HCT116 (cell line): ENCODE results near the gene NFKB1. TPM values are rescaled to one million over a fixed set of nuclear protein-coding genes. Genes with fewer than 3 reads are reported as not detected.

Experiments
- ATAC-seq: fragments of 200-7000 bp; cut with Tn5 transposase; 2 replicates; pipeline ENCODE4 v1.9.1; 2020; ENCODE audit warnings: mild to moderate bottlenecking, moderate library complexity
- BruUV-seq: library from RNA; stranded (reverse); fragments of 400-500 nt; replicated peaks from 2 replicates; lab custom pipeline; 2021; lab: Mats Ljungman, UMichigan
- CTCF ChIA-PET: fragments of 300-600 bp; sonication (Branson Sonifier 250); formaldehyde crosslinking; loops from one replicate; lab custom pipeline; 2021; ENCODE audit warnings: antibody characterized with exemption; lab: Charles Lee
- POLR2A ChIA-PET: fragments of 300-600, 350-600 bp; sonication (Branson Sonifier 250); formaldehyde crosslinking; loops from one replicate; lab custom pipeline; 2021; ENCODE audit warnings: antibody characterized with exemption; lab: Charles Lee
- RAD21 ChIA-PET, 2 experiments: fragments of 300-600 bp; sonication (Branson Sonifier 250); formaldehyde crosslinking; loops; one replicate each; lab custom pipeline; 2023; ENCODE audit warnings: low total read pairs in 2 of 2; ENCODE audit not compliant: uncharacterized antibody in 2 of 2, unreplicated experiment in 2 of 2, low non-redundant PET in 1 of 2; lab: Charles Lee
- DNase-seq: peaks from one replicate; pipeline ENCODE4 v3.0.0-alpha.2; 2010; ENCODE audit warnings: low read depth, low spot score
- H2AFZ ChIP-seq: fragments of 200-600 bp; shearing (Covaris generic), sonication (generic); 2 replicates; pipeline ENCODE4 v1.6.1; 2017; ENCODE audit warnings: low read depth, mixed run types, mixed read lengths, antibody characterized with exemption, low read length; ENCODE audit not compliant: poor library complexity, severe bottlenecking
- H3K27ac ChIP-seq: 2 replicates; pipeline ENCODE4 v1.5.1; 2012; ENCODE audit warnings: low read depth, low read length
- H3K27me3 ChIP-seq: fragments of 200-600 bp; sonication (generic); 2 replicates; pipeline ENCODE4 v1.6.1; 2016; ENCODE audit warnings: mixed run types, low read length, mixed read lengths; ENCODE audit not compliant: insufficient read depth
- H3K36me3 ChIP-seq, 2 experiments: fragments of 200-500 bp in 1 of 2; fragments of 200-600 bp in 1 of 2; sonication (Bioruptor generic) in 1 of 2; sonication (generic) in 1 of 2; 2 replicates each; pipeline versions ENCODE4 v1.5.1 to v1.6.1; 2014 to 2016; ENCODE audit warnings: low read length in 2 of 2, inconsistent platforms in 1 of 2, mixed read lengths in 1 of 2, mixed run types in 1 of 2; ENCODE audit not compliant: insufficient read depth in 2 of 2, control insufficient read depth in 1 of 2
- H3K4me1 ChIP-seq, 2 experiments: fragments of 200-600 bp in 1 of 2; sonication (generic) in 1 of 2; 2 replicates each; pipeline versions ENCODE4 v1.5.1 to v1.6.1; 2012 to 2017; ENCODE audit warnings: low read length in 2 of 2, inconsistent platforms in 1 of 2, mild to moderate bottlenecking in 1 of 2, mixed read lengths in 1 of 2, mixed run types in 1 of 2, moderate library complexity in 1 of 2; ENCODE audit not compliant: insufficient read depth in 2 of 2, control insufficient read depth in 1 of 2
- H3K4me2 ChIP-seq: fragments of 200-600 bp; sonication (generic); 2 replicates; pipeline ENCODE4 v1.6.1; 2017; ENCODE audit warnings: mixed run types, low read length, mixed read lengths
- H3K4me3 ChIP-seq, 2 experiments: fragments of 200-600 bp in 1 of 2; sonication (generic) in 1 of 2; replicated peaks in 1 of 2; 2 replicates each; pipeline ENCODE4 v1.5.1; 2011 to 2016; ENCODE audit warnings: low read length in 2 of 2, control low read depth in 1 of 2, low read depth in 1 of 2, mild to moderate bottlenecking in 1 of 2, mixed read lengths in 1 of 2, mixed run types in 1 of 2
- H3K79me2 ChIP-seq: fragments of 200-600 bp; sonication (generic); 2 replicates; pipeline ENCODE4 v1.6.1; 2017; ENCODE audit warnings: mild to moderate bottlenecking, mixed run types, low read length, moderate library complexity, mixed read lengths; ENCODE audit not compliant: insufficient read depth
- H3K9ac ChIP-seq: fragments of 200-600 bp; sonication (generic); 2 replicates; pipeline ENCODE4 v1.6.1; 2016; ENCODE audit warnings: low read length, mixed read lengths
- H3K9me2 ChIP-seq: fragments of 200-600 bp; sonication (generic), shearing (Covaris generic); 2 replicates; pipeline ENCODE4 v1.6.1; 2017; ENCODE audit warnings: mixed run types, mild to moderate bottlenecking, moderate library complexity; ENCODE audit not compliant: insufficient read depth
- H3K9me3 ChIP-seq, 2 experiments: fragments of 200-500 bp in 1 of 2; fragments of 200-600 bp in 1 of 2; sonication (Bioruptor generic) in 1 of 2; sonication (generic) in 1 of 2; 2 replicates each; pipeline ENCODE4 v1.6.1; 2014 to 2017; ENCODE audit warnings: low read length in 2 of 2, mixed read lengths in 2 of 2, inconsistent platforms in 1 of 2, low read depth in 1 of 2, mild to moderate bottlenecking in 1 of 2, mixed run types in 1 of 2, moderate library complexity in 1 of 2; ENCODE audit not compliant: control insufficient read depth in 1 of 2, insufficient read depth in 1 of 2
- H4K20me1 ChIP-seq: fragments of 200-600 bp; sonication (generic), shearing (Covaris generic); 2 replicates; pipeline ENCODE4 v1.6.1; 2017; ENCODE audit warnings: mixed run types, mild to moderate bottlenecking, moderate library complexity; ENCODE audit not compliant: insufficient read depth
- ATF3 ChIP-seq: IDR thresholded peaks from 2 replicates; pipeline ENCODE4 v1.6.1; 2012
- CTCF ChIP-seq, 3 experiments: fragments of 200-600 bp in 1 of 3; sonication (generic) in 1 of 3; IDR thresholded peaks in 2 of 3; conservative IDR thresholded peaks in 1 of 3; 2 replicates each; pipeline ENCODE4 v1.5.1; 2012 to 2017; ENCODE audit warnings: low read depth in 2 of 3, low read length in 2 of 3, antibody characterized with exemption in 1 of 3, borderline replicate concordance in 1 of 3, control low read depth in 1 of 3, mild to moderate bottlenecking in 1 of 3, mixed read lengths in 1 of 3, mixed run types in 1 of 3, moderate library complexity in 1 of 3; ENCODE audit not compliant: insufficient read depth in 1 of 3
- EZH2phosphoT487 ChIP-seq: fragments of 200-600 bp; IDR thresholded peaks from 2 replicates; pipeline ENCODE4 v1.6.1; 2018; ENCODE audit warnings: antibody characterized with exemption, borderline replicate concordance
- FOSL1 ChIP-seq: IDR thresholded peaks from 2 replicates; pipeline ENCODE4 v1.6.1; 2012; ENCODE audit warnings: low read depth
- JUND ChIP-seq: IDR thresholded peaks from 2 replicates; pipeline ENCODE4 v1.6.1; 2012
- POLR2AphosphoS5 ChIP-seq: IDR thresholded peaks from 2 replicates; pipeline ENCODE4 v1.6.1; 2011; ENCODE audit warnings: mild to moderate bottlenecking, low read depth, low read length, moderate library complexity
- REST ChIP-seq: IDR thresholded peaks from 2 replicates; pipeline ENCODE4 v1.6.1; 2012; ENCODE audit warnings: low read depth
- SP1 ChIP-seq: IDR thresholded peaks from 2 replicates; pipeline ENCODE4 v1.6.1; 2012; ENCODE audit warnings: low read depth
- TCF7L2 ChIP-seq: IDR thresholded peaks from 2 replicates; pipeline ENCODE4 v1.7.0; 2011; ENCODE audit warnings: borderline replicate concordance, inconsistent platforms; ENCODE audit not compliant: insufficient read depth, insufficient read length; ENCODE audit errors: extremely low read depth
- ZFX ChIP-seq: fragments of 450-650 bp; IDR thresholded peaks from 2 replicates; pipeline ENCODE4 v1.6.1; 2017
- ZNF274 ChIP-seq: fragments of 200-500 bp; sonication (Bioruptor generic); IDR thresholded peaks from 2 replicates; pipeline ENCODE4 v1.6.1; 2014; ENCODE audit warnings: mild to moderate bottlenecking, low read depth, low read length, inconsistent platforms
- intact Hi-C: fragments of 100-400 bp; cut with micrococcal nuclease; formaldehyde crosslinking; loops from 2 replicates; pipeline ENCODE4 v1.10.0; 2022
- total RNA-seq: library from RNA; stranded (reverse); gene quantifications from one replicate; pipeline ENCODE4 v1.2.1, GENCODE V29; 2021; ENCODE audit not compliant: unreplicated experiment
- TF ChIP-seq, protein P1 (sequence below): IDR thresholded peaks from 2 replicates; pipeline ENCODE4 v1.6.1; 2012

Gene NFKB1
- total RNA-seq, 1 experiment from 2014 or later, result 29.4 TPM

- RAD21 ChIA-PET, result no interaction called here
Measured at GRCh38 chr4:102663073-102663472, 161.9 kb downstream of the NFKB1 start.

More at GRCh38 chr4:102663073-102663472, 161.9 kb downstream of the NFKB1 start:
- POLR2A ChIA-PET, result no interaction called here
- Histone ChIP-seq H3K4me3 (no peak overlapping the region), H3K79me2 (no peaks in the 10 kb centered on the region), H3K27ac (no peak overlapping the region), H3K9me2 (no peaks in the 10 kb centered on the region), H3K4me2 (no peak overlapping the region), H3K9ac (no peak overlapping the region), H3K27me3 (no peaks in the 10 kb centered on the region), H3K36me3 (no peaks in the 10 kb centered on the region), H4K20me1 (no peaks in the 10 kb centered on the region), H2AFZ (no peak overlapping the region), H3K4me1 (no peaks in the 10 kb centered on the region), H3K9me3 (no peaks in the 10 kb centered on the region)
- TF ChIP-seq REST, result no peak
- no peak for TF ChIP-seq ATF3
- no peak for TF ChIP-seq ZNF274
- no peak for TF ChIP-seq CTCF (IDR thresholded peaks at IDR 0.05 in 2 of 3, conservative IDR thresholded peaks at IDR 0.05 in 1 of 3; ENCODE audit: borderline replicate concordance in 1 of 3, insufficient read depth in 1 of 3, low read depth in 2 of 3, low read length in 2 of 3)
- no peak for TF ChIP-seq SP1
- TF ChIP-seq TCF7L2, result no peak
- no peak for TF ChIP-seq POLR2AphosphoS5
- TF ChIP-seq ZFX, result no peak
- TF ChIP-seq JUND, result no peak
- TF ChIP-seq EZH2phosphoT487, result no peak
- no peak for TF ChIP-seq FOSL1
- TF ChIP-seq, protein P1, sequence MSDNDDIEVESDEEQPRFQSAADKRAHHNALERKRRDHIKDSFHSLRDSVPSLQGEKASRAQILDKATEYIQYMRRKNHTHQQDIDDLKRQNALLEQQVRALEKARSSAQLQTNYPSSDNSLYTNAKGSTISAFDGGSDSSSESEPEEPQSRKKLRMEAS, result no peak
- DNase-seq (no peak), ATAC-seq (no peak)
- intact Hi-C loops, result no loop called here
- CTCF ChIA-PET, result no interaction called here
- no TSS peak for BruUV-seq
